Stimulated activated CD4-positive, alpha-beta T cell treated with anti-CD3 and anti-CD28 coated beads, Interleukin-2, amount 100 ng/mL, for 48 hours (primary cell): ENCODE data around the gene ANKH.
"Not testable (repeated sequence)": the region's sequence is repeated elsewhere in the genome, so short reads cannot be mapped to it uniquely, and the experiment has no call there.

Experiments used
- DNase-seq, 2 donors: peaks; one replicate each; pipeline ENCODE4 v3.0.0-alpha.2; 2020

Gene ANKH

GRCh38 chr5:14882658-14883580 is 11.3 kb upstream of the ANKH start:
- no peak for DNase-seq

GRCh38 chr5:14881826-14882225 is 10.2 kb upstream of the ANKH start:
- DNase-seq: no peak

GRCh38 chr5:14880688-14881087 is 9.1 kb upstream of the ANKH start:
- DNase-seq: no peak

- DNase-seq: no peak
These were observed 8.5 kb upstream of the ANKH start for GRCh38 chr5:14879937-14880589.

GRCh38 chr5:14879393-14879792 is 7.8 kb upstream of the ANKH start:
- DNase-seq: no peak

DNA sequence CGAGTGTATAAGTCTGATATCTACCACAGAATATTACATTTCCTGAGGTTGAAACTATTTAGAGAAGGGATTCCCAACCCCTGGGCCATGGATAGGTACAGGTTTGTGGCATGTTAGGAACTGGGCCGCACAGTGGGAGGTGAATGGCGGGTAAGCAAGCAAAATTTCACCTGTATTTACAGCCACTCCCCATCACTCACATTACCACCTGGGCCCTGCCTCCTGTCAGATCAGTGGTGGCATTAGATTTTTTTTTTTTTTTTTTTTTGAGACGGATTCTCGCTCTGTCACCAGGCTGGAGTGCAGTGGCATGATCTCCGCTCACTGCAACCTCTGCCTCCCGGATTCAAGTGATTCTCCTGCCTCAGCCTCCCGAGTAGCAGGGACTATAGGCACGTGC is 6.6 kb upstream of the ANKH start:
- not testable (repeated sequence) for DNase-seq

GRCh38 chr5:14876095-14876494 is 4.5 kb upstream of the ANKH start:
- no peak for DNase-seq

DNA sequence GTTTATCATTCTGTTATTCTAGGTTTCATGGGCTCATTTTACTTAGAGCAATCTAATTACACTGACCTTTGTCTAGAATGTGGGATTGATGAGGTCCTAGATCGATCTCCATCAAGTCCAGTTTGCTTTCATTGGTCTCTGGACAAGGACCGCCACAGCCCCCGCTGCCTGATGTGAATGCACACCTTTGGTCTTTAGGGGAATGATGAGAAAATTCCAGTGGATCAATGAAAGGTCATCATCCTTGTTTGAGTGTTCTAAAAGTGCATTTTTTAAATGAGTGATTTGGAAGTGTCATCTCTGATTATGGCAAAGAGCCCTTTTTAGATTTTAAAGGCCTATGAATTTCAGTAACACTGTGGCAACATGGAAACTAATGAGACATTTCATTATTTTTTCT is 2.2 kb upstream of the ANKH start:
- no peak for DNase-seq

GRCh38 chr5:14873093-14873492 is 1.5 kb upstream of the ANKH start:
- DNase-seq: no peak

- DNase-seq: peak; percentile 52 to 54
These were observed 752 bp upstream of the ANKH start for GRCh38 chr5:14872070-14872989.

GRCh38 chr5:14870337-14871213 is 1.0 kb downstream of the ANKH start:
- DNase-seq: peak; percentile 18 to 49

- DNase-seq: peak; percentile 28 to 30
These were observed 1.9 kb downstream of the ANKH start for GRCh38 chr5:14869668-14870164.

DNA sequence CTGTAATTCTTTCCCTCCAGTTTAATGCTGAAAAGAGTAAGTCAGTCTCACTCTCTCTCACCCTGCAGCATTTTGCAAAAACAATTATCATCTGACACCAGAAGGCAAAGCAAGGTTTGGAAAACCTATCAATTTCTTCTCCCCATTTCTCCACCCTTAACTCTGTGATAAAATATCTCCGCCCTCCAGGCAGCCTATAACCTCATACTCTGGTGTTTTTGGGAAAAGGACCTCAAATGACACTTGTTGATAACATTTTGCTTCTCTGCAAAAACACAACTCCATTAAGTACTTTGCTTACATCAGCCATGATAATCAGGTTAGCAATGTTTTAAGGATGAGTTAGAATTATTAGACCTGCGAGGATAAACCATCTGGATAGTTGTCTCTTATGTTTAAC is 2.3 kb downstream of the ANKH start:
- no peak for DNase-seq

DNA sequence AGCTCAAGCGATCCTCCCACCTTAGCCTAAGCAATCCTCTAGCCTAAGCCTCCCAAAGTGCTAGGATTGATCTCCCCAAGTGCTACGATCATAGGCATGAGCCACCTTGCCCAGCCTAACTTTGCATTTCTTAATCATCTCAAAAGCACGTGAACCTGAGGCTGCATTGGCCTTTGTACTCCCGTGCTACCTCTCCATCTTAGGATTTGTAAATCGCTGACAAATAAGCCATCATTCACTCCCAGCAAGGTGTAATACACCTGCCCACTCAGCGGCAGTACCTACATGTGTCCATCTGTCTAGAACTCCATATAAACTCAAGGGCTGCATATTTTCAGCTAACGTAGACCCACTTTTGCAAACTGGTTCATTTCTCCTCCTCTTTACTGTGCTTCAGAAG is 2.8 kb downstream of the ANKH start:
- no peak for DNase-seq

DNA sequence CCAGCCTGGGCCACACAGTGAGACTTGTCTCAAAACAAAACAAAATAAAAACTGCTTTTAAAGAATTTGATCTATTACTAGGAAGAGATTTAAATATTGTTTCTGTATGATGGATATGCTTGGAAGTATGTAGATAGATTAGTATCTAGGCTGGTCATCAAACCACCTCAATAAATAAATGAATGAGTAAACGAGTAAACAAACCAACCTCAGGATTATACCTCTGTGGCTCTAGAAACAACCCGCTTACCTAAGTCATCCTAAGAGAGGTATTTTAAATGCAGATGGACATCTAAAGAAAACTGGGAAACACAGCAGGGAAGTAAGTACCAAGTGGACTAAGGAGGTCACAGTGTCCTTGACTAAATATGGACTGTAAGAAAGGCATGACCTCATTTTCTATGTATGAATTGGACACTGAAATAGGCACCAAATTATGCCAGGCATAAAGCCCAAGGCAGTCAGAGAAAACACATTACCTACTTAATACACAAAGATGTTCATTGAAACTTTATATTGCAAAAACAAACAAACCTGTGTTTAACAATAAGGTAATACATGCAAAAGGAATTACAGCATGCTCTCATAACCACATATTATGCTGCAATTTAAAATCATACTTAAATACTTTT is 7.3 kb downstream of the ANKH start:
- no peak for DNase-seq

DNA sequence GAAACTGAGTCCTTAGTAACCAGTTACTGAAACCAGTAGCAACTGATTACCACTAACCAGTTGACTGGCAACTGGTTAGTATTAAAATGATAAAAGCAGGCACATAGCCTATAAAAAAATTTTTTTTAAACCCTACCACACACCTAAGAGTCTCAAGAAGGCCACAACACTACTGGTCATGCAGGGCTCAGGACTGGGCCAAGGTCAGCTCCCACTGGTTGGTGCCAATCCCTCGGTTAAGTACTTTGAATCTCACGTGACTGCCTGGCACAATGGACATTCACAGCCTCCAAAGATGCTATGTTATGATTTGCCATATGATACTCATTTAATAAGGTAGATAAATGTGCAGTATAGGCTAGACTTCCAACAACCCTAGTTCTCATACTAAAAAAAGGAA is 8.5 kb downstream of the ANKH start:
- DNase-seq: no peak

DNA sequence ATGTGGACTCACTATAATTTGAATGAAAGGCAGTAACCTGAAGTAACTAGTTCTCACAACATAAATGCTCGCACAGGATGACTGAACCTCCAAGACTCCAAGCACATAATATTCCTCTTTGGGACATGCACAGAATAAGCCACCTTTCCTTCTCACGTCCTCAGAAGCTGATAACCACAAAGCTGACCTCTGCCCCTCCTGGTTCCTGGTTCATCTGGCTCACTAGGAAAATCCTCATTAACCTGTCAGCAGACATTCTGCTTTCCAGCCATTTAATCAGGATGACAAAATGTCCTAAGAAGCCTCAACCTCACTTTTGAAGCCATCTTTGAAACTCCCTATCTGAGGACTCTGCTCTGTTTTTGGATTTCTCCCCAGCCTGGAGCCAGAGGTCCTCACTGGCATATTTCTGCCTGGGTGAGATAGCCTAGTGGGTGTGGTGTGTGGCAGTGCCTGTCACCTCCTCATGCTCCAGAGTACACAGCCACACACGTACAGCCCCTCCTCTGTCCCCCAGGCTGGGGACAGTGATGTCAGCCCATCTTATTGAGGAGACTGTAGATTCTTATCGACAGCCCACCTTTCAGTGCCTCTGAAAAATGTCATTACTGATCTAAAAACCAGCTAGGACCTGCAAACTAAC is 10.3 kb downstream of the ANKH start:
- no peak for DNase-seq

- no peak for DNase-seq
These were observed 11.6 kb downstream of the ANKH start for GRCh38 chr5:14859980-14860379.

- no peak for DNase-seq
These were observed 12.4 kb downstream of the ANKH start for GRCh38 chr5:14859150-14859549.

- no peak for DNase-seq
These were observed 16.2 kb downstream of the ANKH start for GRCh38 chr5:14855366-14855765.

DNA sequence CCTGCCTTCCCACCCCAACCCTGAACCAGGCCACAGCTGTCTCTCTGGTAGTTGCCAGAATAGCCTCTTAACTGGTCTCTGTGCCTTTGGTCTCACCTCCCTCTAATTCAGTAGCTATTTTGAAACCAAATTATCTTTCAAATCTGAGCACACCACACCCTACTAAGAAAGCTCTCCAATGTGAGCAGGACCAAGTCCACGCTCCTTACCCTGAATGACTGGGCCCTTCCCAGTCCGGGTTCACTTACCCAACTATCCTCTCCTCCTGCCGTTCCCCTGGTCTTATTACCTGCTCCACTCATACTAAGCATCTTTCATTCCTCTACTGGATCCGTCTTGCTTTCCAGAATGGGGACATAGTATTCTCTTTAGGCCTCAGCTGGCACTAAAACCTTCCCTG is 16.8 kb downstream of the ANKH start:
- no peak for DNase-seq
